ENCODE measurements around the gene PCSK1.

PCSK1 gene

DNA sequence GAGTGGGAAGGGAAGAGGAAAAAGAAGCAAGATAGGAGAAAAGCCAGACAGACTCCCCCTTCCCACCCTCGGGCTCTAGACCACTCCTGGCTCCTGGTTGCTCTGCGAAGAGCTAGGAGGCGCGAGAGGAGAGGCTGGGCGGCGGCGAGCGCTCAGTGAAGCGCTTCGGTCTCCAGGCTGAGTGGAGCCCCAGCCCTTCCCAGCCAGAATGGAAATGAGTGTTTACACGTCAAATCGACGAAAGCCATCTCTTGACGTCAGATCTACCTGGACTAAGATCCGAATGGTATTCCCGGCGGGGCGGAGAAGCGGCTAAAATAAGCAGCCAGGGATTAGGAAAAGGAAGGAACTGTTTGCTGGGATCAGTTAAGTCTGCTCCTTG is at the start of gene PCSK1:
Gene PCSK1, minus strand, starts transcription at position 183 of the 382 bp plus-strand sequence. CDS start 206 bp downstream, outside the sequence.
- DNase-seq (ENCODE audit: low read depth in 2 of 2) = no peak

DNA sequence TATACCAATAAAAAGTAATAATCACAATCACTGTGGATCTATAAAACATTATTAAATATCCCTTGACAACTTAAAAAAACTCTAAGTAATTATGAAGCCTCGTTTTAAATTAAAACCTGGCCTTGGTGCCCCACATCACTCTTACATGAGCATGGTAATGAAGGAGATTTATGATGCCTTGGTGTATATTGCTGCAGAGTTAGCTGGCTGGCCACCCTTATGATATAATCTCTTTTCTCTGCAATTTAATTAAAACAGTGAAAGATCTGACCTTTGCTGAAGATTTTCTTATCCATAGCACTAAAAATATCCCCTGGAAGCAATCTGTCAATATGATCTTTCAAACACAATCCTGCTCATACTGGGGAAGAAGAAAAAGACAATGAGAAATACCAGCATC is 48.8 kb upstream of the PCSK1 start:
- DNase-seq (ENCODE audit: low read depth in 2 of 2) = no peak

DNA sequence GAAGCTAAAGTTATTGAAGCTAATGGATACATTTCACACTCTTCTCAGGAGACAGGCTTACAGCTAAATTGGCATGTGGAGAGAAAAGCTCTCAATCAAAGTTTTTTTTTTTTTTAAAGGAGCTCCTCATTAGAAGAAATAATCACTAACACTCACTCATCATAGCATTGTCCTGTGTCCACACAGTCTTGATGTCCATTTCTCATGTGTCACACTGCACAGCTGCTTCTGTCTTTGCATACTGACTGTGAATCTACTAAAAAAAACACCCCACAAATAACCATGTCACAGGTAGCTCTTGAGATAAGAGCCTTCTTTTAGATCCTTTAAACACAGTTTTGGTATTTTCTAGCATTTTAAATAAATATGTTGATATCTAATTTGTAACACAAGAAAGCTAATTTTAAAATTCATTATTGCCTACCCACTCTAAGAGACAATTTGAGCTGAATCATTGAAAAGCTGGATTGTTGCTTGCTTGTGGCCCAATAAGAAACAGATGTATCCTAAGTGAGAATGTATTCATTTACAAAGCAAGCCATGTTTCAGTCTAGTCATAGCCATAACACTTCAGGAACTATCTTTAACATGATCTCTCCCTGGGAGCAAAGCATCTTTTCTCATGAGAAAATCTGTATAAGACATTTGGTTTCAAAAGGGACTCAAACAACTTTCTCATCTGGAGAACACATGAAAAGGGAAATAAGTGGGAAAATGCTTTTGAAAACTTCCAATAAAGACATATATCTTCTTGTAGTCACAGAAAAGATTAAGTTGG is 48.1 kb upstream of the PCSK1 start:
- DNase-seq (ENCODE audit: low read depth in 2 of 2) = no peak

DNA sequence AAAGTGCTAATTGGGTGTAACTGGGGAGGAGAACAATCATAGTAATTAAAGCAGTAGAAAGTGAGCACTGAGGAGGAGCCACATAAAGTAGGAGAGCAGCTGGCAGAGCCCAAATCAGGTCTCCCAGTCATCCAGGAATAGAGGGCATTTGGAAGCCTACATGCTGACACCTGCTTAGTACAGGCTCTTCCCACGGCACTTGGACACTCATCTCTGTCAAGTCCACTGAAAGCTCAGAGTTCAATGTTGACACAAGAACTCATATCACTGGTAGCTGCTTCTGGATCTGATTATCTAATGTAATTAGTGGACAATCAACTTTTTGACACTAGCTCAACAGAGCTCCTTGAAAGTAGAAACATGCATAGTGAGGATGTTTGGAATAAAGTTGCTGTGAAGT is 45.9 kb upstream of the PCSK1 start:
- DNase-seq (ENCODE audit: low read depth in 2 of 2) = no peak

DNA sequence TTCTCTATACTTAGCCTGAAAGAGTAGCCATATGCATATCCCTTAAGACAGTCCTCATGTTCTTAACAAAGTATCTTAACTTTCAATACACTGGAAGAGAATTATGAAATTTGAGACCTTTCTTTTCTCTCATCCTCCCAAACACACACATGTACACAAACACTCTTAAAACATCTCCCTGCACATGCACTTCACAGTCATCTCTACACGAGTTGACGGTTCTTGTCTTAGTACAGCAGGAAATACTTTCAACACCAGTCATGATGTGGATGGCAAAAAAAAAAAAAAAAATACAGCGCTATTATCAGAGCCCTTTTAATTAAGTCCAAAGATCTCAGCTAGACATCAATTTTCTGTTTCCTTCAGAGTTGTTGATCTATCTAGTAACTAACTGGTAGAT is 43.6 kb upstream of the PCSK1 start:
- DNase-seq (ENCODE audit: low read depth in 2 of 2) = no peak

DNA sequence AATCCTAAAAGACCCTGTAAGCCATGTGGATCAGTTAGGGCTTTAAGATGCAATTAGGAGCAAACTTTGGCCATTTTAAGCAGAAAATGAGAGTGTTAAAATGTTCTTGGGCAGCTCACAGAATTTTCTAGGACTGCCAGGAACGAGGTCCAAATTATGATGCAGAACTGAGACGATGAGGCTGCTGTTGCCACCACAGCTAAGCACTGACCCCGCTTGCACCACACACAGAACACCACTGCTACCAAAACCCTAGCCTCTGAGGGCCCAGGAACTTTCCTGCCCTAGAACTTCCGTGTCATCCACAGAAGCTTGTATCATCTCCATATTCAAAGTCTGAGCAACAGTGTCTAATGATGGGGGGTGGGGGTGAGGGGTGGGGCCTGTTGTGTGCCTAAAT is 41.0 kb upstream of the PCSK1 start:
- DNase-seq (ENCODE audit: low read depth in 2 of 2) = no peak

DNA sequence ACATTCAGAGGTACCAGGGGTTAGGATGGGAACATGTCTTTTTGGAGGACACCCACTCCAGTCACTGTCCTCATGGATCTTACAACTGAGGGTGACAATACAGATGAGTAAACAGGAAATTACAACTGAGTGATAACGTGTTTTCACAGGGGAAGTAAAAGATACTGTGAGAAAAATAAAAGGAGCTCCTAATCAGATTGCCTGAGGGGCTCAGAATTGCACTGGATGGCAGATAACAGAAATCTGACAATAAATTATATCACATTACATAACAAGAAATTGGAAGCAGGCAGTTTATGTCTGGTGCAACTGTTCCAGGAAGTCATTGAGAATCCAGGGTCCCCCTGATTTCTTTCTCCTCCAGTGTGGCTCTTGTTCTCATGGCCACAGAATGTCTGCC is 40.1 kb upstream of the PCSK1 start:
- no peak for DNase-seq (ENCODE audit: low read depth in 2 of 2)

DNA sequence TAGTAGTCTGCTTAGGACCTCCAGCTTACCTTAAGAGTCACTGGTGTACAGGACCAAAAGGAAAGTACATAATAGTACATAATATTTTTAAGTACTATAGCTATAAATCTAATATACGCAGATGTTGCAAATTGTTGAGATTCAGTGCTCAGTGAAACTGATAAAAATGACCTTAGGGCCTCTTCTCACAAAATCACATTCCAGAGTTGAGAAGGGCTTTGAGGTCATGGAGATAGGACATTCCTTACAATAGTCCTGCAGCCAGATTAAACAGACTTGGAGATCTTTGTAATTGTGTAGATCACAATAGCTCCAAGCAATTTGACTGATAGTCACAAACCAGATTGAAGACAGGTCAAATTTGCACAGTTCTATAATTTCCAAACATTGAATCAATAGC is 37.7 kb upstream of the PCSK1 start:
- no peak for DNase-seq (ENCODE audit: low read depth in 2 of 2)

DNA sequence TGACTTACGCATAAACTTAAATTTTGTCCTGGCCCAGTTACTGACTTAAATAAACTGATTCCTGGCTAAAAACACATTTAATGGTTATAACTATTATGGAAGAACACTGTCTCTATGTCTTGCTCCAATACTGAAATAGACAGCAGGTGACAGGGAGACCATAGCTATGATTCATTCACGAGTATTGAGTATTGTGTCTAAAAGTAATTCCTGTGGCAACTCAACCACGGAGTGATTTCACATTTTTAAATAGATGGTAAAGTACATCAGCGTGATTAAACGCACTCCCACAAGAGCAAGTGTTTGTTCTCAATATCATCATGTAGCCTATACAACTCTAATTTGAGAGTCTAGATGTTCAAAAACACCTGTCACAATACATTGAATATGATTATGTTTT is 35.9 kb upstream of the PCSK1 start:
- DNase-seq (ENCODE audit: low read depth in 2 of 2) = no peak

DNA sequence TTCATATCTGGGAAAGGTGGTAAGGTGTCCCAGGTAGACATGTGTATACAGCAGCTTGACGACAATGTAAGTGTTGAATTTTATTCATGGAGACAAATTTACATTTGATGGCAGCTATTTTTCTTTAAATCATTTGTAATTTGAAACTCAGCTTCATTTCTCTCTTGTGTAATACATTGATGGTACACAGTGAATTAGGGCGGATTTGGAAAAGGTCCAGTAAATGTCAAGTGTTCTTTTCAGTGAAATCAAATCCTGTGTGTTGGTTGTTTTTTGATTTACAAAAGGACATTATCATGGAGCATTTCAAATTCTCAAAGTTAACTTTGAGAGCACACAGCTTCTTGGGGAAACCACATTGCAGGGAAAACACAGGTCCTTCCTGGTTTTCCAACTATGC is 30.0 kb upstream of the PCSK1 start:
- DNase-seq (ENCODE audit: low read depth in 2 of 2) = no peak

DNA sequence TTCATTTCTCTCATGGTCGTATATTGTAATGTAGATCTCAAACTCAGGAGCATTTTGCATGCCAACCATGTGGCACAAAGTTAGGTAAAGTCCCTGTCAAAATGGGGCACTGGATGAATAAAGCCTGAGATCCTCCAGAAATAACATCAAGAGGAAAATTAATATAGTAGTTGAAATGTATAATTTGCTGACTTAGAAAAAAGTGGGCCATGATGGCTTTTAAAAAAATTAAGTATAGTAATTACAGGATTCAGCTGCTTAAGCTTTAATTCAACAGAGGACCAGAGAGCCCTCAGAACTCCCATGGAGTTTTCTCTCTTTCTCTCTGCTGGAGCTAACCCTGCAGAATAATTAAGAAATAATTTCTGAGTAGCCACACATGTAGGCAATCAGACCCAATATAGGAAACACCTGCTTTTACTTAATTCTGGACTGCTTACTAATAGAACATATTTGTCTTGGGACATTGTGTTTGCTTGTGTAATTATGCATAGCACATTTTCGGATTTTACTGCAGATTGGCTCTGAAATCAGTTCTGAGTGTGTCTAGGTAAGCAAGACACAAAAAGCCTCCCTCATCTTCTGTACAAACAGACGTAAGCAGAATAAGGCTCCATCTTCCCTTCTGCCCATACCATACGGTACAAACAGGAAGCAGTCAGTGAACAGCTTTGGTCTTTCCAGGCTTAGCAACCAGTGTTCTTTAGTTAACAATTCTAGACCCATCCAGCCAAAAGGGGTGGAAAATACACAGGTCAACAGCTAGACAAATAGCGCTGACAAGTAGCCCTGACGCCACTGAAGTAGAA is 26.5 kb upstream of the PCSK1 start:
- DNase-seq (ENCODE audit: low read depth in 2 of 2) = no peak

DNA sequence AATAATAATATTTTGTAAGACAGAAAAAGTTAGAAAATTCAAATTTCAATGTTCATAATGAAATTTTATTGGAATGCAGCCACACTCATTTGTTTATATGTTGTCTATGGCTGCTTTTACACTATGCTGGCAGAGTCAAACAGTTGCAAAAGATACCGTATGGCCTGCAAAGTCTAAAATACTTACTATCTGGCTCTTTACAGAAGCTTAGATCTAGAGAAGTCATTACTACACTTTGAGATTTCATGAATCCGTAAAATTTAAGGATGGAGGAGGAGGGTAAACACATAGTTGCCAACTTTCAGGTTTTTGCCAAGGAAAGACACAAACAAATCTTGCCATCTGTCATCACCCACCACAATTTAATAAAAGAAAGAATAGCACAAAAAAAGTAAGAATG is 25.1 kb upstream of the PCSK1 start:
- DNase-seq (ENCODE audit: low read depth in 2 of 2) = no peak

DNA sequence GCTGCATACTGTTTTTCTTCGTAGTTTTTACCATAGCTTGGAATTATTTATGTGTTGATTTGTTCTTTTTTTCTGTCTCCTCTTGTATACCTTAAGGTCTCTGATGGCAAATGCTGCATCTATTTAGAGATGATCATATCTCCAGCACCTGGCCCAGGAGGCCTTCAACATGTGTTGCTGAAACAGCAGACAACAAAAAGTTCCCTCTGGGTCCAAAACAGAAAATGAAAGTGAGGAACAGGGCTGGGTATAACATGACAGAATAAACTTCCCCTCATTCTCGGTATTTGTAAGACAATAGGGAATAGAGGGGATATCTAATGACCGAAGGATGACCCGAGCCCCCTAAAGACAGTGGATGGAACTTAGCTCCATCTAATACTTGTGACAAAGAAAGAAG is 22.7 kb upstream of the PCSK1 start:
- no peak for DNase-seq (ENCODE audit: low read depth in 2 of 2)

DNA sequence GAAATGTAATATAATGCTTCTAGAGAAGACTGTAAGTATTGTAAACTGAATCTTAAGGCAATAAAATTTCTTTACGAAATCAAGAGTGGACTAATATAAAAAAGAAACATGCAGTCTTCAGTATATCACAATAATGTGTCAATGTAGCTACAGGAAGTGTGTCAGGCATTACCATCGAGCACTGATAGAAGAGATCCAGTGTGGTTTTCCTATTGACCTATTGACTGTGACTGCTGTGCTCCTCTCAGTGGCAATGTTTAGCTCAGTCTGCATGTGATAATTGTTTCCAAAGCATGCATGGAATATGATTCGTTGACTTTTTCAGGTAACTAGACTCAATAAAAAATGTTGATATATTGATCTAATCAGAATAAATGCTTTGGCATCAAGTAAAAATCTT is 20.3 kb upstream of the PCSK1 start:
- DNase-seq (ENCODE audit: low read depth in 2 of 2) = no peak

DNA sequence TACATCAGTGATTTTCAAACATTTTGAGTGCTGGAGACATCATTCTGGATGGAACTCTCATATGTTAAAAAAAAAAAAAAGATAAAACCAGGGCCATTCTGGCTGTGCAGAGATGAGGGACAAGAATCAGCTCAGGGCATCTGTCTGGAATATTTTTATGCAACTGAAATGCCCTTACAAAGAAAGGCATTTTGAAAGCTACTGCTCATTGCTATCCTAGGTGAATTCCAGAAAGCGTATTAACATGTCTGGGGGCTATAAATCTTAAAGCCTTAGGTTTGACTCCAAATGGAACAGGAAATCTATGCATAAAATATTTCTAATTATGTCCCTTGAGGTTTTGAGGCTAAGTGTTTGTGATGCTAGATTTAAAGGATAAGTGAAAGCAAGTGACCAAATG is 14.9 kb upstream of the PCSK1 start:
- no peak for DNase-seq (ENCODE audit: low read depth in 2 of 2)

DNA sequence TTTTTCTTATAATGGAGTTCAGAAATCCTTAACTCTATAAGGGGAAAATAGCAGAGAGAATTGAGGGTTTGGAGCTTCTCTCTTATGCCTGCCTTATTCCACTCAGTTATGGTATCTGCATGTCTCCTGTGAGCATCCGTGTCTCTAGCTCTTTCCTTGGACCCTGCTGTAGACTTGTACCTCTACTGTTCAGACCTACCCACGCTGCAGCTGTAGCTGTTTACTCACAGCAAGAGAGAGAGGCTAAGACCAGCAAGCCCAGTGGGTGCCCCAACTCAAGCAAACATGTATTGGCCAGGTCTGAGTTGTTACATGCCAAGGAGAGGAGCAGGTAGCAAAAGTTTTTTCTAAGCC is 7.1 kb upstream of the PCSK1 start:
- no peak for DNase-seq (ENCODE audit: low read depth in 2 of 2)

DNA sequence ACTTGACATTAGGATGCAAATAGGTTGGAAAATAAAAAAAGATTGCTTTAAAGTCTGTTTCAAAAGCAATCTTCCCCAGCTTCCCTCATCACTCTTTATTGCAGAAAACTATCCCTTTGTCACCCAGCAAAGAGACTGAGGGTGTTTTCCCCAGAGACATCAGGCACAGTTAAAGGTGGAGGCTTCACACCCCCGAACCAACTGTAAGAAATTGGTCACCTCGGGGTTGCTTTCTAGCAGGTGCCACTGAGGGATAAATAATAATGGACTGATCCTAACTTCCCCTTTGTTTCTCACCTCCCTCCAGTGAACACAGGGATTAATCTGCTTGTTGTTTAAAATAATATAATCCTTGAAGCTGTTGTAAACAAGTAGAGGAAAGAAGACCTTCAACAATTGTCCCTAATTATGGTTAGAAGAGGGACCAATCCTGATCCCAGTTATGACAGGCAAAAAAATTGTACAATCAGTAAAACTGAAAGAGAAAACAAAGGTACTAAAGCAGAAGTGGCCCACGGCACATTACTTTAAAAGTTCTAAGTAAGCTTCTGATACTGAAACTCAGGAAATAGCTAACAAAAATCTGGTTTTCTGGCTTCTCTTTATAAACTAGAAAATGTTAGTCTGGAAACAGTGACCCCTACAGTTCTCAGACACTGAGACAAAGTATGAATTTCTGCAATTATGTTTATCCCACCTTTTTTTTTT is 6.6 kb upstream of the PCSK1 start:
- DNase-seq (ENCODE audit: low read depth in 2 of 2) = no peak

DNA sequence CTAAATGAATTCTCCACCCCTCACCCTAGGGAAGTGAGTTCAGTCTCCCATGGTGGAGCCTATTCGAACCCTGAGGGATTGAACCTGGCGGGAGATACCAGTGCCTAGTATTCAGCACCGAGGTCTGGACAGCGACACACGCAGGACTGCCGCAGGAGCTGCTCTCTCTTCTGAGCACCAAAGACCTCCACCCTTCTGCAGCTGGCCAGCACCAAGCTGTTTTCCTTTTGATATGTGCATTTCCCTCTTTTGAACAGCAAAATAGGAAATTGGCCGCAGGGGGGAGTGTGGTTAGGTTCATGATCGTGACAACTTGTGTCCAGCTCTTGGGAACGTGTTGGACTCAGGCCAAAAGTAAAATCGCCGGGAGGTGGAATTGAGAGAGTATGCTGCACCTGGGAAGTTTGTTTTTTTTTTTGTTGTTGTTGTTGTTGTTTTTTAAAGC is 1.2 kb upstream of the PCSK1 start:
- no peak for DNase-seq (ENCODE audit: low read depth in 2 of 2)

DNA sequence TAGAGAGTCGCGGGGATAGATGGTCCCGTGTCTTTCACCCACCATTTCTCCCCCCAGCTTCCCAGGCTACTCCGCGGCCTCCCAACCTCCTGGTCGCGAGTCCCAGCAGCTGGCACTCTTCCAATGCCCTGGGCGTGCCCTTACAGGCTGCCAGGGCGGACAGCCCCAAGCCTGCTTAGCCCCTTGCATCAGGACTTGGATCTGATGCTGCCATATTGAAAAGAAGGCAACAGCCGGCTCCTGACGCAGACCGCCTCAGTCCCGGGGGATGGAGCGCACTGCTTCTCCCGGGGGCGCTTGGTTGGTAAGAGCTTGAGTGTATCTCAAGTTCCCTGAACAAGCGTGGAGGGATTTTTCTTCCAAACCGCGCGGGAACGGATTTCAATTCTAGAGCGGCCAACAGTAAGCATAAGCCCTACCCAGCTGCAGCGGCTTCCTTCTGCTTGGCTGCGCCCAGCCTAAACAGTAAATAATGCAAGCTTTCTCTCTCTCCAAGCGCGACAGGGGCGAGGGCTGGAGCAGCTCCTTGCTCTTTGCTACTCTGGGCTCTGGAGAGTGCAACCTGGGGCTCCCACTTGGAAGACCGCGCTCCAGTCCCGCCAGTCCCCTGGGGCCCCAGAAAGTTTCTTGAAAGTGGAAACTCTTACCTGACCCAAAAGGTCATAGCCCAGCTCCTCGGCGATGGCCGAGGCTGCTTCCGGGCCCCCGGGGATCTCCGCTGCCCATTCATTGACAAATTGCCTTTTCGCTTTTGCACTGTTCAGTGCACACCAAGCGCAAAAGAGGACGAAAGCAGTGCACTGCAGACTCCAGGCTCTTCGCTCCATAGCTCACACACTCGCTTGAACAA is 607 bp downstream of the PCSK1 start:
- DNase-seq (ENCODE audit: low read depth in 2 of 2) = no peak

DNA sequence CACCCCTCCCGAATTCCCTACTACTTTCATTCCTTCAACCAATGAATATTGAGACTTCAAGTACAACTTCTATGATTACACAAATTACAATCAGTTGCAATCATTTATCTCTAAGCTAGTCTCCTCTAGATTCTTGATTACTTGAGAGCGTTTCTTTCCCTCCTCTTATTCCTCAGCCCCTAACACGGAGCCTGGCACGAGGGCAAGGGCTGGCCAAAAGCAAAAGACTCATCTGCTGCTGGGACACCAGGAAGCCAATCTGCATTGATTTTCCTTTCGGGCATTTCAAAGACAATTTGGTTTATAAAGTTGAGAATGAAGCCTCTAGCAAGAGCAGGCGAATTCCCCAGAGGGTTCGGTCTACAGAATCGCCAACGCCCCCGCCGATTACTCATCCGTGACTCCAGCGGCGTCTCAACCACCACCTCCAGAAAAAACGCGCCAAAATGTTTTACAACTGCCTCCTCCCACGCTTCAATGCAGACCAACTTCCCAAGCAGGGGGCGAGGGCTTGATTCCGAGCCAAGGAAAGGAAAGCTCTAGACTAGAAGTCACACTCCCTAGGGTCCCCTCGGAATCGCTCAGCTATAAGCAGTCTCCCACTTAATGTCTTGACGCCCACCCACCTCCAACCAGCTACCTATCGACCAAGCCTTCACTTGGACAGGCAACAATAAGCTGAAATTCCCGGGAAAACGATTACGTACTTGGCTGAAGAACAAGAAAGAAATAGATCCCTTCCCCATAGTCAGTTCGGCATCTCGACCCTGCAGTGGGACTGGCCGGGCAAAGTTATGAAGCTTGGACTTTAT is 1.5 kb downstream of the PCSK1 start:
- DNase-seq (ENCODE audit: low read depth in 2 of 2) = no peak

DNA sequence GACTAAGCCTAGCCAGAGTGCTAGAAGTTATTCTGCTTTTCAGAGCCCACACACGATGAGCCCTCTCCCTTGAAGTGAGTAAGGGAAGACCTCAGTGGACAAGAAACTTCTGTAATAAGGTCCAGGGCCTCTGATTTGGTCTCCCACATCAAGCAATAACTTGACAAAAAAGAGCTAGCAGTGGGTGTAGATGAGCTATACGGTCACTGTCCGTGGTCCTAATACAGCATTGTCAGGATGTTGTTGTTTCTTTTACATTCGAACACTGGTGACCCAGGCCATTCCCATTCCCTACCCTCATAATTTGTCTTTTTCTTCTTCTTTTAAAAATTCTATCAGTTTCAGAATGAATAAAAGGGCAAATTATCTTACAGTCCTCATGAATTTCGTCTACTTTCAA is 5.2 kb downstream of the PCSK1 start:
- no peak for DNase-seq (ENCODE audit: low read depth in 2 of 2)
